GM12878 (cell line): ENCODE data around the gene INF2. TPM values are rescaled to one million over a fixed set of nuclear protein-coding genes. Genes with fewer than 3 reads are reported as not detected.

Experiments
- ASH2L ChIP-seq: fragments of 300-600, 200-600 bp; sonication (generic); IDR thresholded peaks from 2 replicates; pipeline ENCODE4 v1.6.1; 2017; ENCODE audit warnings: low read depth, mild to moderate bottlenecking, borderline replicate concordance
- BCL11A ChIP-seq: IDR thresholded peaks from 2 replicates; pipeline ENCODE4 v1.6.1; 2011; ENCODE audit warnings: low read depth, low read length
- CHD1 ChIP-seq: IDR thresholded peaks from 2 replicates; pipeline ENCODE4 v1.6.1; 2012; ENCODE audit warnings: low read depth, low read length, improper control_type of control experiment
- CHD4 ChIP-seq: fragments of 200-600 bp; sonication (generic); IDR thresholded peaks from 2 replicates; pipeline ENCODE4 v1.6.1; 2016; ENCODE audit warnings: mild to moderate bottlenecking
- EZH2 ChIP-seq: IDR thresholded peaks from 2 replicates; pipeline ENCODE4 v1.6.1; 2012; ENCODE audit warnings: low read depth, mild to moderate bottlenecking, control low read depth, inconsistent platforms, low read length, borderline replicate concordance; ENCODE audit not compliant: control insufficient read depth
- HDGF ChIP-seq: fragments of 450-650 bp; IDR thresholded peaks from 2 replicates; pipeline ENCODE4 v1.6.1; 2016; ENCODE audit warnings: antibody characterized with exemption
- IKZF2 ChIP-seq, 2 experiments: fragments of 450-650 bp; IDR thresholded peaks; 2 replicates each; pipeline ENCODE4 v1.6.1; 2017; ENCODE audit warnings: mild to moderate bottlenecking in 2 of 2, moderate library complexity in 2 of 2
- MTA2 ChIP-seq: fragments of 450-650 bp; IDR thresholded peaks from 2 replicates; pipeline ENCODE4 v1.6.1; 2016; ENCODE audit warnings: low read depth, mild to moderate bottlenecking, moderate library complexity
- RELA ChIP-seq: fragments of 450-650 bp; IDR thresholded peaks from 2 replicates; pipeline ENCODE4 v1.8.0; 2014; ENCODE audit warnings: borderline replicate concordance; ENCODE audit not compliant: partially characterized antibody
- SIX5 ChIP-seq: IDR thresholded peaks from 2 replicates; pipeline ENCODE4 v1.6.1; 2011; ENCODE audit warnings: mild to moderate bottlenecking, low read depth, low read length, moderate library complexity; ENCODE audit not compliant: severe bottlenecking
- ZNF622 ChIP-seq: fragments of 450-650 bp; IDR thresholded peaks from 2 replicates; pipeline ENCODE4 v1.6.1; 2017; ENCODE audit warnings: mild to moderate bottlenecking, inconsistent platforms
- polyA plus RNA-seq, 11 experiments: library from polyadenylated mRNA; depleted of rRNA in 4 of 11; unstranded in 6 of 11; stranded (reverse) in 5 of 11; fragments of >200 nt; fragmentation: Nextera tagmentation in 4 of 11; fragmentation: Illumina TruSeq in 1 of 11; extraction: Ambion mirVana in 4 of 11; extraction: Trizol in 1 of 11; gene quantifications; 1 replicate in 1 of 11; 2 replicates in 10 of 11; pipeline versions ENCODE4 v1.2.1 to v1.2.3, GENCODE V29; 2011 to 2016; ENCODE audit warnings: inconsistent platforms in 2 of 11, missing spikeins in 2 of 11, low read depth in 1 of 11
- total RNA-seq, 4 experiments: library from RNA; depleted of rRNA in 3 of 4; stranded (reverse); fragments of >200 nt in 3 of 4; fragmentation: Illumina TruSeq in 1 of 4; extraction: Trizol in 1 of 4; gene quantifications; 2 replicates each; pipeline versions ENCODE4 v1.2.1 to v1.2.3, GENCODE V29; 2013 to 2021
- TF ChIP-seq, protein P1 (sequence below): fragments of 450-650 bp; IDR thresholded peaks from 2 replicates; pipeline ENCODE4 v1.6.1; 2016; ENCODE audit warnings: mild to moderate bottlenecking, moderate library complexity, borderline replicate concordance
- TF ChIP-seq, protein P2 (sequence below): IDR thresholded peaks from 2 replicates; pipeline ENCODE4 v1.6.1; 2012; ENCODE audit warnings: improper control_type of control experiment, low read depth, low read length; ENCODE audit not compliant: insufficient replicate concordance
- TF ChIP-seq, protein P3 (sequence below): IDR thresholded peaks from 2 replicates; pipeline ENCODE4 v1.6.1; 2012; ENCODE audit warnings: low read length, inconsistent platforms
- TF ChIP-seq, protein P4 (sequence below): fragments of 450-650 bp; formaldehyde crosslinking; IDR thresholded peaks from 2 replicates; pipeline ENCODE4 v1.4.0; 2022; ENCODE audit warnings: mild to moderate bottlenecking, moderate library complexity

INF2 gene
- total and polyA plus RNA-seq, 10 of the 15 experiments (the other 5 are each of a cell fraction or from before 2014, with no cell fraction given): 0.72 to 43.2 (median 8.3) TPM

DNA sequence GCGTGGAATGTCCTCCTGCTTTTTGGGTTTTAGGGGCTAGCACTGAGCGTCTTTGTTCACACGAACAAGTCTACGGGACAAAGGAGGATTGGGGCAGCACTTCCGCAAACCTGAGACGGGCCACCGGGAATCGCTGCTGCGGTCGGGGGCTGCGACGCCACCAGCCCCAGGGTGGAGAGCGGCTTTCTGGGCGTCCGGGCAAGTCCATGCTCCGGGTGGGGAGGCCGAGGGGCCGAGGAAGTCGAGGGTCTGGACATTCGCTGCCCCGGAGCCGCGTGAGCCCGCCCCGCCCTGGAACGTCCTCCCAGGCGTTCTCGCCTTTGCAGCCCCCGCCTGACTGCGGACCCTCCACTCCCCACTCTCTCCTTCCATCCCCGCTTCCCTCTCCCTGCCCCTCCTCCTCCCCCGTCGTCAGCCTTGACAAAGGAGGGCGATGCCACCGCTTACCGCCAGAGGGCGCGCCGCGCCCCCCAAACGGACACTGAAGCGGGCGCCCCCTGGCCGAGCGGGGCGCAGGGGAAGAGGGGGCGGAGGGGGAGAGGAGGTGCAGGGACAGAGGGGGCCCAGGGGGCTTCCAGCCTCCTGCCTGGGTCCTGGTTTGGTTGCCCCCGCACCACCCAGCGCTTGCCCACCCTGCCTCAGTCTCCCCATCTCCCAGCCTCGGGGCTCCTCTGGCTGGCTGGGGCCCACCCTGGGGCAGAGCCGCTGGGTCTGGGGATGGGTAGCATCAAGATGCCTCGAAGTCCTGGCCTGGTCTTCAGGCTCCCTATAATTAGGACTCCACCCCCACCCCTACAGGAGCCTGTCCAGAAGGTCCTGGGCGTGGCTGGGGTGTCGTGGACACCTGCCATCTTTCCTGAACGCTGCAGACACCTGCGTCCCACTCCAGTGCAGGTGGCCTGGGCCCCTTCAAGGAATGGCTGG, 39.1 kb upstream of the INF2 start (continued):
- TF ChIP-seq ASH2L: no peak
- no peak for TF ChIP-seq BCL11A
- no peak for TF ChIP-seq EZH2
- TF ChIP-seq IKZF2 (IDR thresholded peaks at IDR 0.05): peak; percentile 29 to 37; a peak in 2 of 4 replicates
- TF ChIP-seq, protein P1, sequence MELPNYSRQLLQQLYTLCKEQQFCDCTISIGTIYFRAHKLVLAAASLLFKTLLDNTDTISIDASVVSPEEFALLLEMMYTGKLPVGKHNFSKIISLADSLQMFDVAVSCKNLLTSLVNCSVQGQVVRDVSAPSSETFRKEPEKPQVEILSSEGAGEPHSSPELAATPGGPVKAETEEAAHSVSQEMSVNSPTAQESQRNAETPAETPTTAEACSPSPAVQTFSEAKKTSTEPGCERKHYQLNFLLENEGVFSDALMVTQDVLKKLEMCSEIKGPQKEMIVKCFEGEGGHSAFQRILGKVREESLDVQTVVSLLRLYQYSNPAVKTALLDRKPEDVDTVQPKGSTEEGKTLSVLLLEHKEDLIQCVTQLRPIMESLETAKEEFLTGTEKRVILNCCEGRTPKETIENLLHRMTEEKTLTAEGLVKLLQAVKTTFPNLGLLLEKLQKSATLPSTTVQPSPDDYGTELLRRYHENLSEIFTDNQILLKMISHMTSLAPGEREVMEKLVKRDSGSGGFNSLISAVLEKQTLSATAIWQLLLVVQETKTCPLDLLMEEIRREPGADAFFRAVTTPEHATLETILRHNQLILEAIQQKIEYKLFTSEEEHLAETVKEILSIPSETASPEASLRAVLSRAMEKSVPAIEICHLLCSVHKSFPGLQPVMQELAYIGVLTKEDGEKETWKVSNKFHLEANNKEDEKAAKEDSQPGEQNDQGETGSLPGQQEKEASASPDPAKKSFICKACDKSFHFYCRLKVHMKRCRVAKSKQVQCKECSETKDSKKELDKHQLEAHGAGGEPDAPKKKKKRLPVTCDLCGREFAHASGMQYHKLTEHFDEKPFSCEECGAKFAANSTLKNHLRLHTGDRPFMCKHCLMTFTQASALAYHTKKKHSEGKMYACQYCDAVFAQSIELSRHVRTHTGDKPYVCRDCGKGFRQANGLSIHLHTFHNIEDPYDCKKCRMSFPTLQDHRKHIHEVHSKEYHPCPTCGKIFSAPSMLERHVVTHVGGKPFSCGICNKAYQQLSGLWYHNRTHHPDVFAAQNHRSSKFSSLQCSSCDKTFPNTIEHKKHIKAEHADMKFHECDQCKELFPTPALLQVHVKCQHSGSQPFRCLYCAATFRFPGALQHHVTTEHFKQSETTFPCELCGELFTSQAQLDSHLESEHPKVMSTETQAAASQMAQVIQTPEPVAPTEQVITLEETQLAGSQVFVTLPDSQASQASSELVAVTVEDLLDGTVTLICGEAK: no peak
- TF ChIP-seq CHD4: no peak
- no peak for TF ChIP-seq SIX5
- no peak for TF ChIP-seq RELA
- no peak for TF ChIP-seq ZNF622
- TF ChIP-seq CHD1: no peak
- 0 out of 2 replicates have a peak, but pooled peaks have one; percentile 26 for TF ChIP-seq HDGF
- TF ChIP-seq, protein P2, sequence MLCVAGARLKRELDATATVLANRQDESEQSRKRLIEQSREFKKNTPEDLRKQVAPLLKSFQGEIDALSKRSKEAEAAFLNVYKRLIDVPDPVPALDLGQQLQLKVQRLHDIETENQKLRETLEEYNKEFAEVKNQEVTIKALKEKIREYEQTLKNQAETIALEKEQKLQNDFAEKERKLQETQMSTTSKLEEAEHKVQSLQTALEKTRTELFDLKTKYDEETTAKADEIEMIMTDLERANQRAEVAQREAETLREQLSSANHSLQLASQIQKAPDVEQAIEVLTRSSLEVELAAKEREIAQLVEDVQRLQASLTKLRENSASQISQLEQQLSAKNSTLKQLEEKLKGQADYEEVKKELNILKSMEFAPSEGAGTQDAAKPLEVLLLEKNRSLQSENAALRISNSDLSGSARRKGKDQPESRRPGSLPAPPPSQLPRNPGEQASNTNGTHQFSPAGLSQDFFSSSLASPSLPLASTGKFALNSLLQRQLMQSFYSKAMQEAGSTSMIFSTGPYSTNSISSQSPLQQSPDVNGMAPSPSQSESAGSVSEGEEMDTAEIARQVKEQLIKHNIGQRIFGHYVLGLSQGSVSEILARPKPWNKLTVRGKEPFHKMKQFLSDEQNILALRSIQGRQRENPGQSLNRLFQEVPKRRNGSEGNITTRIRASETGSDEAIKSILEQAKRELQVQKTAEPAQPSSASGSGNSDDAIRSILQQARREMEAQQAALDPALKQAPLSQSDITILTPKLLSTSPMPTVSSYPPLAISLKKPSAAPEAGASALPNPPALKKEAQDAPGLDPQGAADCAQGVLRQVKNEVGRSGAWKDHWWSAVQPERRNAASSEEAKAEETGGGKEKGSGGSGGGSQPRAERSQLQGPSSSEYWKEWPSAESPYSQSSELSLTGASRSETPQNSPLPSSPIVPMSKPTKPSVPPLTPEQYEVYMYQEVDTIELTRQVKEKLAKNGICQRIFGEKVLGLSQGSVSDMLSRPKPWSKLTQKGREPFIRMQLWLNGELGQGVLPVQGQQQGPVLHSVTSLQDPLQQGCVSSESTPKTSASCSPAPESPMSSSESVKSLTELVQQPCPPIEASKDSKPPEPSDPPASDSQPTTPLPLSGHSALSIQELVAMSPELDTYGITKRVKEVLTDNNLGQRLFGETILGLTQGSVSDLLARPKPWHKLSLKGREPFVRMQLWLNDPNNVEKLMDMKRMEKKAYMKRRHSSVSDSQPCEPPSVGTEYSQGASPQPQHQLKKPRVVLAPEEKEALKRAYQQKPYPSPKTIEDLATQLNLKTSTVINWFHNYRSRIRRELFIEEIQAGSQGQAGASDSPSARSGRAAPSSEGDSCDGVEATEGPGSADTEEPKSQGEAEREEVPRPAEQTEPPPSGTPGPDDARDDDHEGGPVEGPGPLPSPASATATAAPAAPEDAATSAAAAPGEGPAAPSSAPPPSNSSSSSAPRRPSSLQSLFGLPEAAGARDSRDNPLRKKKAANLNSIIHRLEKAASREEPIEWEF: no peak
- TF ChIP-seq, protein P3, sequence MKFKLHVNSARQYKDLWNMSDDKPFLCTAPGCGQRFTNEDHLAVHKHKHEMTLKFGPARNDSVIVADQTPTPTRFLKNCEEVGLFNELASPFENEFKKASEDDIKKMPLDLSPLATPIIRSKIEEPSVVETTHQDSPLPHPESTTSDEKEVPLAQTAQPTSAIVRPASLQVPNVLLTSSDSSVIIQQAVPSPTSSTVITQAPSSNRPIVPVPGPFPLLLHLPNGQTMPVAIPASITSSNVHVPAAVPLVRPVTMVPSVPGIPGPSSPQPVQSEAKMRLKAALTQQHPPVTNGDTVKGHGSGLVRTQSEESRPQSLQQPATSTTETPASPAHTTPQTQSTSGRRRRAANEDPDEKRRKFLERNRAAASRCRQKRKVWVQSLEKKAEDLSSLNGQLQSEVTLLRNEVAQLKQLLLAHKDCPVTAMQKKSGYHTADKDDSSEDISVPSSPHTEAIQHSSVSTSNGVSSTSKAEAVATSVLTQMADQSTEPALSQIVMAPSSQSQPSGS: no peak
- TF ChIP-seq, protein P4, sequence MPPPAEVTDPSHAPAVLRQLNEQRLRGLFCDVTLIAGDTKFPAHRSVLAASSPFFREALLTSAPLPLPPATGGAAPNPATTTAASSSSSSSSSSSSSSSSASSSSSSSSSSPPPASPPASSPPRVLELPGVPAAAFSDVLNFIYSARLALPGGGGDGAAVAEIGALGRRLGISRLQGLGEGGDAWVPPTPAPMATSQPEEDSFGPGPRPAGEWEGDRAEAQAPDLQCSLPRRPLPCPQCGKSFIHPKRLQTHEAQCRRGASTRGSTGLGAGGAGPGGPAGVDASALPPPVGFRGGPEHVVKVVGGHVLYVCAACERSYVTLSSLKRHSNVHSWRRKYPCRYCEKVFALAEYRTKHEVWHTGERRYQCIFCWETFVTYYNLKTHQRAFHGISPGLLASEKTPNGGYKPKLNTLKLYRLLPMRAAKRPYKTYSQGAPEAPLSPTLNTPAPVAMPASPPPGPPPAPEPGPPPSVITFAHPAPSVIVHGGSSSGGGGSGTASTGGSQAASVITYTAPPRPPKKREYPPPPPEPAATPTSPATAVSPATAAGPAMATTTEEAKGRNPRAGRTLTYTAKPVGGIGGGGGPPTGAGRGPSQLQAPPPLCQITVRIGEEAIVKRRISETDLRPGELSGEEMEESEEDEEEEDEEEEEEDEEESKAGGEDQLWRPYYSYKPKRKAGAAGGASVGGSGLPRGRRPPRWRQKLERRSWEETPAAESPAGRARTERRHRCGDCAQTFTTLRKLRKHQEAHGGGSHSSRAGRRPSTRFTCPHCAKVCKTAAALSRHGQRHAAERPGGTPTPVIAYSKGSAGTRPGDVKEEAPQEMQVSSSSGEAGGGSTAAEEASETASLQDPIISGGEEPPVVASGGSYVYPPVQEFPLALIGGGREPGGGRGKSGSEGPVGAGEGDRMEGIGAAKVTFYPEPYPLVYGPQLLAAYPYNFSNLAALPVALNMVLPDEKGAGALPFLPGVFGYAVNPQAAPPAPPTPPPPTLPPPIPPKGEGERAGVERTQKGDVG: no peak
- TF ChIP-seq MTA2: no peak
